Globus pallidus (tissue), 1 donor: Measurements from ENCODE around the gene SEPTIN3.

Source experiments
- DNase-seq: peaks from one replicate; pipeline ENCODE4 v3.0.0-alpha.2; 2015; ENCODE audit warnings: low spot score

The SEPTIN3 gene

DNA sequence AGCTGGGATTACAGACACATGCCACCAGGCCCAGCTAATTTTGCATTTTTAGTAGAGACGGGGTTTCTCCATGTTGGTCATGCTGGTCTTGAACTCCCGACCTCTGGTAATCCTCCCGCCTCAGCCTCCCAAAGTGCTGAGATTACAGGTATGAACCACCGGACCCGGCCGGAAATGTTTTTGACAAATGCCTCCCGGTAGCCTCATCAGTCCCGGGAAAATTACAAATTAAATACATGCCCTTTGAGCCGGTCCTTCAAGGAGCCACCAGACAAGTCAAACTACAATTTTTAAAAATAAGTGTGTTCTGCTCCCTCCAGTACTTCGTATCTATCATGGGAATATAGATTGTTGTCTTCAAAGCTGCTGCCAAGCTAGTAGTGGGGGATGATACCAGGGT, 46.9 kb downstream of the SEPTIN3 start:
- no peak for DNase-seq

- no peak for DNase-seq
These were observed 49.0 kb downstream of the SEPTIN3 start for GRCh38 chr22:42018224-42018623.
